G401 (cell line): ENCODE data around the gene MANBA. TPM values are rescaled to one million over a fixed set of nuclear protein-coding genes. Genes with fewer than 3 reads are reported as not detected.

Experiments used
- total RNA-seq: library from RNA; depleted of rRNA; stranded (reverse); fragments of >200 nt; shearing (Covaris generic); gene quantifications from 2 replicates; pipeline ENCODE4 v1.2.3, GENCODE V29; 2014; rRNA removed

Gene MANBA
- total RNA-seq, 1 experiment from 2014 or later = 12.8 TPM

Other genes with a start within 250 kb of the MANBA start
- gene UBE2D3, start 66.6 kb upstream of the MANBA start, total RNA-seq = 460 and 522 TPM in 2 replicates
- 72.7 and 80.0 TPM in 2 replicates for gene CISD2, start 108.0 kb upstream of the MANBA start, total RNA-seq